H1 (cell line): Measurements from ENCODE around the gene PRDM1. TPM values are rescaled to one million over a fixed set of nuclear protein-coding genes. Genes with fewer than 3 reads are reported as not detected.

Experiments
- RFX5 ChIP-seq: IDR thresholded peaks from 2 replicates; pipeline ENCODE4 v1.6.1; 2011; ENCODE audit warnings: low read depth, low read length, improper control_type of control experiment, borderline replicate concordance
- RNF2 ChIP-seq: fragments of 200-900, 300-1000 bp; sonication (generic); IDR thresholded peaks from 2 replicates; pipeline ENCODE4 v1.7.1; 2016; ENCODE audit warnings: borderline replicate concordance, low read depth, mild to moderate bottlenecking, antibody characterized with exemption, low read length; ENCODE audit not compliant: poor library complexity, severe bottlenecking; ENCODE audit errors: missing control alignments
- polyA plus RNA-seq, 7 experiments: library from polyadenylated mRNA; depleted of rRNA in 3 of 7; stranded (reverse) in 5 of 7; unstranded in 2 of 7; fragments of >200 nt in 5 of 7; fragments of 200-250 nt in 2 of 7; gene quantifications; 1 replicate in 5 of 7; 2 replicates in 1 of 7; 4 replicates in 1 of 7; pipeline versions ENCODE4 v1.2.1 to v1.2.3, GENCODE V29; 2011 to 2013; ENCODE audit warnings: missing spikeins in 2 of 7, mixed read lengths in 2 of 7
- total RNA-seq: library from RNA; stranded (reverse); fragmentation: NEBNext Ultra II Directional; extraction: Animal tissue kit (Norgen Biotek cat#: 25700); gene quantifications from 2 replicates; pipeline ENCODE4 v1.2.1, GENCODE V29; 2021

The PRDM1 gene
- total and polyA plus RNA-seq, 2 of the 8 experiments (the other 6 are each of a cell fraction or from before 2014, with no cell fraction given), result 0.21 to 0.74 TPM

DNA sequence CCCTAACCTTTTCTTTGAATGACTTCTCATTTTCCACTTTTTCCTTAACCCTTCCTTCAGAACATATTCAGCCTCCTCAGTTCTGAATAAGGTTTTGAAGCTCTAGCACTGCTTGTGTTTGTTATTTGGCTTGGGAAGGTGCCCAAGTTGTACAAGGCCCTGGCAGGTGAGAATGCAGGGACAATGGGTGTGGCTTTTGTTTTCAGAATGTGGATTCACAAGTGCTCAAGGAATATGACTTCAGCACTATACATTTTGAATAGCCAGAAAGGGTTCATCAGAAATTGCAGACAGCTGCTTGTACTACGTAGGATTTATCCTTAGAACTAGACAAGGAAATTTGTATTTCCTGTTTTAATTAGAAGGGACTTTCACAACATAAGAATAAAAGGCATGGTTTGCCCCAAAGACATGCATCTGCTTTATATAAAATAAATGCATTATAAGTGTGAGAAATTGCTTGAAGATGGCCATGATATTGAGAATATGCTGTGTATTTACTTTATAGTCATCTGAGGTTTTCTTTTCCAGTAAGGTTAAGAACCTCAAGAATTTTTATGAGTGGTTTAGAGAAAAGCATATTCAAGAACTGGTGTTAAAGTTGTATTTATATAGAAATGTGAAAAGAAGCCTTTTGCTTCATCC lies 29.3 kb upstream of the PRDM1 start (continued):
- TF ChIP-seq RFX5 (no peak), RNF2 (no peak)
- TF ChIP-seq, all 59 proteins: peak for 0
